NCI-H460 (cell line): Measurements from ENCODE around the gene ADGRF3. TPM values are rescaled to one million over a fixed set of nuclear protein-coding genes. Genes with fewer than 3 reads are reported as not detected.
A peak's percentile ranks its signal among the peaks of the same experiment; 100 is the strongest.
"Not testable (repeated sequence)": the region's sequence is repeated elsewhere in the genome, so short reads cannot be mapped to it uniquely, and the experiment has no call there.

Source experiments
- DNase-seq: peaks from one replicate; pipeline ENCODE4 v3.0.0-alpha.2; 2016; ENCODE audit warnings: low read depth; ENCODE audit errors: extremely low read depth
- total RNA-seq: library from RNA; depleted of rRNA; stranded (reverse); fragments of >200 nt; shearing (Covaris generic); gene quantifications from 2 replicates; pipeline ENCODE4 v1.2.3, GENCODE V29; 2014

ADGRF3 gene
- total RNA-seq, 1 experiment from 2014 or later, result not detected

DNA sequence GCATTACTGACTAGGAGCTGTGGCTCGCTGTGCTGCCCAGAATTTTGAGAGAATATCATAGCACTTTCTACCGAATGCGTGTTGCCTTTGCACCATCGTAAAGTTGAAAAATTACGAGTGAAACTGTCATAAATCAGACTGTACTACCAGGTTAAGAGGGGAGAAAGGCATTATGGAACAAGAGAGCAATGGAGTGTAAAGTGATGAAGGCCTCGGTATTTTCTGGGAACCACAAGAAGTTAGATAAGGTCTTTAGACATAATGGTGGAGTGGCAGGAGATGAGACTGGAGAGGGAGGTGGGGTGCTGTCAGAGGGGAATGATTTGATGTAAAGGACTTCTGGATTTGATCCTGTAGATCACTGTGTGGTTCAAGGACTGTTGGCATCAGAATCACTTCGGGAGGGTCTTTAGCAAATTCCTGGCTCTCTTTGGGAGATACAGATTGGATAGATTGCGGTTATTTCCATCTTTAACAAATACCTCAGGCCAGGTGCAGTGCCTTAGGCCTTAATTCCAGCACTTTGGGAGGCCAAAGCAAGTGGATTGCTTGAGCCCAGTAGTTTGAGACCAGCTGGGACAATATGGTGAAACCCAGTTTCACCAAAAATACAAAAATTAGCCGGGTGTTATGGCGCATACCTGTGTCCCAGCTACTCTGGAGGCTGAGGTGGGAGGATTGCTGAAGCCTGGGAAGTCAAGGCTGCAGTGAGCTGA, 4.9 kb upstream of the ADGRF3 start:
- no peak for DNase-seq

DNA sequence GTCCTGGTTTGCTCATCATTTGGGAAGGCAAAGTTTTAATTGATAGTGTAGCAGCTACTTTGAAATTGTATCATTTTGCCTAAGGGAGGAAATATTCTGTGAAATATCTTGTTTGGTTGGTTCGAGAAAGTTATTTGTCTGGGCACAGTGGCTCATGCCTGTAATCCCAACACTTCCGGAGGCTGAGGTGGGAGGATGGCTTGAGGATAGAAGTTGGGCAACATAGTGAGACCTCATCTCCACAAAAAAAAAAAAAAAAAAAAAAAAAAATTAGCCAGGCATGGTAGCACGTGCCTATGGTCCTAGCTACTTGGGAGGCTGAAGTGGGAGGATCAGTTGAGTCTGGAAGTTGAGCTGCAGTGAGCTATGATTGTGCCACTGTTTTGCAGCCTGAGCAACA, 3.1 kb upstream of the ADGRF3 start:
- no peak for DNase-seq

DNA sequence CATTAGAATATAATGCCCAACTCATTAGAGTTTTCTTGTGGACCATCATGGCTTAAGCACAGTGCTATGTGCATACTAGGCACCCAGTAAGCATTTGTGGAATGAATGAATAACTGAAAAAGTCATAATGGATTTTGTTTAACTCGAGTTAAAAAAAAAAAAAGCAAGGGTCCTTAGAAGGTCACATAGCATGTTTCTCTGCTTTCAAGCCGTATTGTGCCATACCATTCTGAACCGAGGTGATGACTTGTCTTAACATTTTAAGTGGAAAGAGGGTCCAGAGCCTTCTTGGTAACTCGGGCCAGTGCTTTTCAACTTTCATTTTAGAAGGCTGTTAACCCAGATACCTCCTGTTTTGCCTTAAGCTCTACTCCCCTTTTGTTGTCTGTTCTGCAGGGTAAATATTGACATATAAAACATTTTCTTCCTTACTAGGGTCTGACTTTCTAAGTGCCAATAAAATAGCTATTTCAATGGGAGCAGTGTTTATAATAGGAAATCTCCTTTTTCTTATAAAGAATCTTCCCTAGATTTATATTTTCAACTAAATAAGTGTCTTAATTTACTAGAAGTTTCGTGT, 787 bp upstream of the ADGRF3 start:
- no peak for DNase-seq

DNA sequence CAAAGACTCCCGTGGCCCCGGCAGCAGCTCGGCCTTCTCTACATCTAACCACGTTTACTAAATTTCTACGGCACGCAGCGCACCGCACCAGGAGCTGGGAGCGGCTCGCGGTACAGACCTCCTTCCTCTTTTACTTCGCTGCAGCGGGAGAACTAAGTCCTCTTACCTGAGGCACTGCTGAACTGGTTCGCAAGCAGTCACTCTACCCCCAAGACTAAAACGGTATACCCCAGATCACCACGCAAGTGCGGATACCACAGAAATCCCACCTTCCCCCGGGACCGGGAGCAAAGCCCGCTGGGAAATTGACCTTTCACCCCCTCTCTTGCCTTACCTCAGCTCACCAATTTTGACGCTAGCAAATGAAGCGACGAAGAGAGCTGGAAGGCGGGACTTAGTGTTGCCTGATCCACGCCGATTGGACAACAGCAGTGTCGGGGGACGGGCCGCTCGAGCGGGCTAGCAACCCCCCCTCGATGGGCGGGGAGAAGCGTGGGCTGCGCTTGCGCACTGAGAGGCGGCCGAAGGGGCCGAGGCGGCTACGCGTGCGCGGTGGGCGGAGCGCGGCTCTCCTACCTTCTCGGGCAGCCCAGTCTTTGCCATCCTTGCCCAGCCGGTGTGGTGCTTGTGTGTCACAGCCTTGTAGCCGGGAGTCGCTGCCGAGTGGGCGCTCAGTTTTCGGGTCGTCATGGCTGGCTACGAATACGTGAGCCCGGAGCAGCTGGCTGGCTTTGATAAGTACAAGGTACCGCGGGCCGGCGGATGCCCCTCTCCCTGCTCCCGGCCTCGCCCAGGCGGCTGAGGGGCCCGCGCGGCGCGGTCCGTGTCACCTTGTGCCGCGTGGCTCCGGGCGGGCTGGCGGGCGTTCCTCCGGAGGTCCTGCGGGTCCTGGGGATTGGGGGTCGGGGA, 790 bp downstream of the ADGRF3 start, which contains the start of gene SELENOI:
TSS of gene SELENOI (plus strand) at position 599 of the 909 bp plus-strand sequence. CDS start at position 689, 90 bp downstream.
- DNase-seq, result peak; percentile 100

DNA sequence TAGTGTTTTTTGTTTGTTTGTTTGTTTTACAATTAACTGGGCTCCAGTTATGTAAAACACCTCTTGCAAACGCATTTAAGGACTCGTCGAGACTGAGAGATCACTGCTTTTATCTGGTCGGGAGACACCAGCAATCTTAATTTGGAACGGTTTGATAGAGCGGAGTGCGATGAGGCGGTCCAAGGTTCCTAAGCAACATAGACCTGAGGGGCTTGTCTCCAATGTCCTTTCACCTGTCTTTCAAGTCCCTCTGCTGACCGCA, 1.4 kb downstream of the ADGRF3 start:
- DNase-seq, result no peak

DNA sequence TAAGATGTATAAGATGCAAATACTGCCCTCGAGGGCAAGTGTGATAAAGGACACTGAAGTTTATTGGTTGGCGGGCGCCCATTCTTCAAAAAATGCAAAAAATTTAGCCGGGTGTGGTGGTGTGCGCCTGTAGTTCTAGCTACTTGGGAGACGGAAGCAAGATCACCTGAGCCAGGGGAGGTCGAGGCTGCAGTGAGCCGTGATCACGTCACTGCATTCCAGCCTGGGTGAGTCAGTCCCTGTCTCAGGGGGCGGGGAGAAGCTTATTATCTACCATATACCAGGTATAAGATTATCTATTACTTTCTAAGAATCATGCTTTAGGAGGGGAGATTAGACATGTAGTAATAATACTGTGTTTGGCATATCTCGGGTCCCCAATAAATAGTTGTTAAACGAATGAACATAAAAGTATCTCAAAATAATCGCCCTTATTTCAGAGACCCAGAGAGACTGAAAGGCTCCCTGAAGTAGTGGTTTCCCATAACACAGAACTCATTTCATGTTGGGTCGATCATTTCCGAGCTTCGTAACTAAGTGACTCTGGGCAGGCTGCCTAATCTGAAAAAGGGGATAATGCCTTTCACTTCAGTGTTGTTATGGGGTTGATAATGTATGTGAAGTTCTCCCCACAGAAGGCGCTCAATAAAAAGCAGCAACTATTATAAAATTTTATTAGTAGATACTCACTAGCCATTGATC, 1.9 kb downstream of the ADGRF3 start:
- DNase-seq, result no peak

DNA sequence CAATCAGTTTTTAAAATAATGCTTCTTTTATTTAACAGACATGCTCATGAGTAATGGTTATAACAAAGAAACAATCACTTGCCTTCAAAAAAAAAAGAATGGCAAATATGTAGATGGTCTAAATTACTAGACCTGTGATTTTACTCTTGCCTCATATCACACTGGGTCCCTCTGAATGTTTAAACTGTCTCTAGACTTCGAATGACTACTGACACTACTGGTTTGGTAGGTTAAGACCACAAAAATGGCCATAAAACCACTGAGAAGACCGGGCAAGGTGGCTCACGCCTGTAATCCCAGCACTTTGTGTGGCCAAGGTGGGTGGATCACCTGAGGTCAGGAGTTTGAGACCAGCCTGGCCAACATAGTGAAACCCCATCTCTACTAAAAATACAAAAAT, 5.8 kb downstream of the ADGRF3 start:
- no peak for DNase-seq

DNA sequence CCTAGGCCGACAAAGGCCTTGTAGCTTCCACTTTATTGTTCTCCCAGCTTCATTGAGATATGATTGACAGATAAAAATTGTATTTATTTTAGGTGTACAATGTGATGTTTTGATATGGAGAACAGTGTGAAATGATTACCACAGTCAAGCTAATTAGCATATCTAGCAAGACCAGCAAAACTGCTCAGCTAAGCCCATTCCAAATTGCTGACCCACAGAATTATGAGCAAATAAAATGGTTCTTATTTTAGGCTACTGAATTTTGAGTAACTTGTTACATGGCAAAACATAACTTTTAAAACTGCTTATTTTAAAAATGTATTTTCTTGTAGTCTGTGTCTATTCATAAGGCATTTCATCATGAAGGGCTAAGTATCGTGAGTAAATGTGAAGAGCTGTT, 9.3 kb downstream of the ADGRF3 start:
- DNase-seq, result no peak

DNA sequence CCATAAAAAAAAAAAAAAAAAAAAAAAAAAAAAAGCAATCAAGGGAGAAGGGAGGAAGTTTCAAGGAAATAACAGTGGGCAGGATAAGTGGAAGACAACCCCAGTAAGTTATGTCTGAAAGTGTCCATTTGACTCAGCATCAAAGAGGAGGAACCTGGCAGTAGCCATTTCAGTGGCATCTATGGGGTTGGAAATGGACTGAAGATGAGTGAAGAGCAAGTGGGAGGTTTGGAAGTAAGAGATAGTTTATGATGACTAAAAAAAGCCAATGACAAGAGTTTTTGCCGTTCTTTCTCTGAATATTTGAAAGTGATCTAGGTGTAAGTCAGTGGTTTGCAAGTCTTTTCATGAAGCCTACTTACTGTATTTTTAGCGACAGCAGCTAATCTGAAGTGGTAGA, 9.9 kb downstream of the ADGRF3 start:
- no peak for DNase-seq

DNA sequence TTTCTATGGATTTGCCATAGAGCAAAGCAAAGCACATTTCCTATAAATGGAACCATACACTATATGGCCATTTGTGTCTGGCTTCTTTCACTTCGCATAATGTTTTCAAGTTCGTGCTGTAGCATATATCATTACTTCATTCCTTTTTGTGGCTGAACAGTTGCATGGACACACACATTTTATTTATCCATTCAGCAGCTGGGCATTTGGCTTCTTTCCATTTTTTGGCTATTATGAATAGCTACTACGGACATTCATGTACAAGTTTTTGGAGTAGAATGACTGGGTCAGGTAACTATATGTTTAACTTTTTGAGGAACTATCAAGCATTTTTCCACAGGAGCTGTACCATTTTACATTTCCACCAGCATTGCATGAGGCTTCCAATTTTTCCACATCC, 11.4 kb downstream of the ADGRF3 start:
- DNase-seq, result no peak

DNA sequence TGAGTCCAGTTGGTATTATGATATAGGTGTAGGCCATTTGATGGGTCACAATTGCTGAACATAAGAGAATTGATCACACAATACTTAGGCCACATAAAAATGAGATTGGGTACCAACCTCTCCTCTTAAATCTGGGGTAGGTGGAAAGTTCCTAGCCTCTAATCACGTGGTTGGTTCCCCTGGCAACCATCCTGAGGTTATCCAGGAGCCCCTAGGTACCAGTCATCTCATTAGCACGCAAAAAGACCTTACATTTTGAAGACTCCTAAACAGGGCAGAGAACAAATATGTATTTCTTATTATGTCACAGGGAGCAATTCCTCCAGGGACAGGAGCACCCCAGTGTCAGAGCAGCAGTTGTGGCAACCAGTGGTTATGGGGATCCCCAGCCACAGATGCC, 13.3 kb downstream of the ADGRF3 start:
- DNase-seq, result no peak

DNA sequence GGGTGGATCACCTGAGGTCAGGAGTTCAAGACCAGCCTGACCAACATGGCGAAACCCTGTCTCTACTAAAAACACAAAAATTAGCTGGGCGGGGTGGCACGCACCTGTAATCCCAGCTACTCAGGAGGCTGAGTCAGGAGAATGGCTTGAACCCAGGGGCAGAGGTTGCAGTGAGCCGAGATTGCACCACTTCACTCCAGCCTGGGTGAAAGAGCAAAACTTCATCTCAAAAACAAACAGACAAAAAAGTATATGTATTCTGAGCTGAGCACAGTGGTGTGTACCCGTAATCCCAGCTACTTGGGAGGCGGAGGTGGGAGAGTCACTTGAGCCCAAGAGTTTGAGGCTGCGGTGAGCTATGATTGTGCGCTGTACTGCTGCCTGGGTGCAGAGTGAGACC, 15.3 kb downstream of the ADGRF3 start:
- not testable (repeated sequence) for DNase-seq

DNA sequence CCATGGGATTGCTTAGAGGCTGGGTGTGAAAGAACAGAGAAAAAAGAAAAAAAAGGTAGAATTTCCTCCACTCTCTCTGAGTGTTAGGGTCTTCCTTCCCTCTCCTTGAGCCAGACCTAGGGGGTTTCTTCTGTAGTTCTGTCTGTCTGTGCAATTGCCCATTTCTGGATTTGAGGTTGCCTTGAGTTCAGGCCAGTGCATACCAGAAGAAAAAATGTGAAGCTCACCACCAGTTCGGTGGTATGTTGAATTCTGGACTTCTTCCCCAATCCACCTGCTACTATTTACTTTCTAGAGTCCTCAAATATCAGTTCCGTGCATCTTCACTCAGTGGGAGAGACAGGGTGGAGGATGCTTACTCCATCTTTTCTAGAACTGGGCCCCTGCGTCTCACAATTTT, 16.0 kb downstream of the ADGRF3 start:
- no peak for DNase-seq

DNA sequence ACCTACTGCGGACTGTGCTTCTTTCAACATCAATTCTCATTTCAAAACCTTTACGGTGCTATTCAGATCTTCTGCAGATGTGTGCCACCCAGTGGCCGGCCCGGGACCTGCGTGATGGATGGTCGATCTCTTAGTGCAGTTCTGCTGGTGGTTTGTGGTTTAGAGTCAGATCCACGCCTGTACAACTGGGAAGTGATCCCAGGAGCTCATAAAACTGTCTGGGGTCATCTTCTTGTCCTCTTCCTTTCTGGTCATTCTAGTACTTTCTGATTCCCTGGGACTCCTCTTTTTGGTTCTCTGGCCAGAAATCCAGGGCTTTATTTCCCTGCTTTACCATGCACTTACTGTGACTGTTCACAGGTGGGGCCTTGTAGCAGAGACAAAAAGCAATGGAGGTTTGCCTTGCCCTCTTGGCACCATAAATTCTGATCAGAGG, 16.5 kb downstream of the ADGRF3 start:
- peak; percentile 78 for DNase-seq

DNA sequence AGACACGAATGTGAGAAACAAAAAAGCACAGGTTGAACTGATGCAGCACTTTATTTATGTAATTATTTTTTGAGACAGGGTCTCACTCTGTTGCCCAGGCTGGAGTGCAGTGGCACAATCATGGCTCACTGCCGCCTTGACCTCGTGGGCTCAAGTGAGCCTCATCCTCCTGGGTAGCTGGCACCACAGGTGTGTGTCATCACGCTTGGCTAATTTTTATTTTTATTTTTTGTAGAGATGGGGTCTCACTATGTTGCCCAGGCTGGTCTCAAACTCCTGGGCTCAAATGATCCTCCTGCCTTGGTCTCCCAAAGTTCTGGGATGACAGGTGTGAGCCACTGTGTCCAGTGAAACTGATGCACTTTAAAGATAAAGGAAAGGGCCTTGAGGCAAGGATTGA, 17.5 kb downstream of the ADGRF3 start:
- not testable (repeated sequence) for DNase-seq

DNA sequence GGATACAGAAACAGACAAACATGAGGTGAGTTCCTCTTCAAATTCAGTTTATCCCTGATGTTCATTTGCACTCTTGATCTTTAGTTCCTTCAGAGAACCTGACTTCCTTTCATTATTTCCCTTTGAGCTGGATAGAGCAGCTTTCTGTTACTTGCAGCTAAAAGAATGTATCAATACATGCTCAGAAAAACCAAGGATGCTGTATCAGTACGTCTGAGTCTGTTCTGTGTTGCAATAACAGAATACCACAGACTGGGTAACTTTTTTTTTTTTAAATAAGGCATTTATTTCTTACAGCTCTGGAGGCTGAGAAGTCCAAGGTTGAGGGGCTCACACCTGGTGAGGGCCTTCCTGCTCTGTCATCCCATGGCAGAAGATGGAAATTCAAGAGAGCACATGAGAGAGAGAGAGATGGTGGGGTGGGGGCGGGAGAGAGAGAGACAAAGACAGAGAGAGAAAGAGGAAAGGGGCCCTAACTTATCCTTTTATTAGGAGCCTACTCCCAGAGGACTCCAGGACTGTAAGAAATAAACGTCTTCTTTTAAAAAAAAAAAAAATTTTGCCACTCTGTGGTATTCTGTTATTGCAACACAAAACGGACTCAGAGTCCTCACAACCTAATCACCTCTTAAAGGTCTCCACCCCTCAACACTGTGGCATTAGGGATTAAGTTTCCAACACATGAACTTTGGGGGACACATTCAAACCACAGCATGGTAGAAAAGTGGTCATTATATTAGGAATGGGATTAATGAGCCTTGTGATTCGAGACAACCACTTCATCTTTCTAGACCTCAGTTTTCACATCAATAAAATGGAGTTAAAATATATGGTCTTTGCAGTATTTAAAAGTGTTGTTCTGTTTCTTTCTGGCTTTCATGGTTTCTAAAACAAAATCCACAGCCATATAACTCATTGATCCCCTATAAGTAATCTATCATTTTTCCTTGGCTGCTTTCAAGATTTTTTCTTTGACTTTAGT, 19.0 kb downstream of the ADGRF3 start:
- no peak for DNase-seq

DNA sequence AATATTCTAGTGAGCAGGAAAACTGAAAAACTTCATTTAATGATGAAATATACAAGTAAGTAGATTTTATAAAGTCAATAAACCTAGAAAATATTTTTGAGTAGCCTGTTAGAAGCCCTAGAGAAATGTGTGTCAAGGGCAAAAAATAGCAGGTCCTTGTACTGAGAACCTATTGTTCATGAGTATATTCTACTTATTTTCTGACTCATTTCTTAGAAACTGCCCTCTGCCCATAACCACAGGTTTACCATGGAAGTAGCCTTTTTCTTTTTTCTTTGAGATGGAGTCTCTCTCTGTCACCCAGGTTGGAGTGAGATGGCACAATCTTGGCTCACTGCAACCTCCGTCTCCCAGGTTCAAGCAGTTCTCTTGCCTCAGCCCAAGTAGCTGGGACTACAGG, 20.1 kb downstream of the ADGRF3 start:
- DNase-seq, result no peak

DNA sequence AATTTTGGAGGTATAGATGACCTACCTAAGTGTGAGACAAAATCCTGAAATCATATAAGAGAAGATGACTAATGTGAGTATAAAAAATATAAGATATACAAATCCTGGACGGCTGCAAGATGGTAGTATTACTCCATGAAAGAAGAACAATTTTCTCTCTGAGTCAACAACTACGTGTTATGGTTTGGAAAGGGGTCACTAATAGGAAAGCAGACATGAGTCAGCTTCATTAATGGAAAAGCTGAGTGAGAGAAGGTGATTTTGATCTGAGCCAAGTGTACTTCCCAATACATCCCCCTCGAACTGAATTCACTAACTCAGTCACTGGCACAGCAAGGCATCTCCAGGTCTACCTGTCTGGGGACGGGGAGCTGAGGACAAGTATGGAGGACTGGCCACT, 20.7 kb downstream of the ADGRF3 start:
- no peak for DNase-seq

DNA sequence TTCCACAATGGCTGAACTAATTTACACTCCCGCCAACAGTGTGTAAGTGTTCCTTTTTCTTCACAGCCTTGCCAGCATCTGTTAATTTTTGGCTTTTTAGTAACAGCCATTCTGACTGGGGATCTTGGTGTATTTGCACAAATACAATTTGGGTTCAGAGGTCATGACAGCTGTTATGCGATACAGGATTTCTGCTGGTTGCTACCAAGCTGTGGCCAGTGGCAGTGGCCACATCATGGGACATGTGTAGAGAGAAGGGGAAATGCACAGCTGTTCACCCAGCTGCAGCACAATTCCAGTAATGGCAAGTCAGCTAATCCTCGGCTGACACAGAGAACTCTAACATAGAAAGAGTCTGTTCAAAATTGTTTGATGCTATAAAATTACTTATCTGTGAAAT, 21.7 kb downstream of the ADGRF3 start:
- no peak for DNase-seq

DNA sequence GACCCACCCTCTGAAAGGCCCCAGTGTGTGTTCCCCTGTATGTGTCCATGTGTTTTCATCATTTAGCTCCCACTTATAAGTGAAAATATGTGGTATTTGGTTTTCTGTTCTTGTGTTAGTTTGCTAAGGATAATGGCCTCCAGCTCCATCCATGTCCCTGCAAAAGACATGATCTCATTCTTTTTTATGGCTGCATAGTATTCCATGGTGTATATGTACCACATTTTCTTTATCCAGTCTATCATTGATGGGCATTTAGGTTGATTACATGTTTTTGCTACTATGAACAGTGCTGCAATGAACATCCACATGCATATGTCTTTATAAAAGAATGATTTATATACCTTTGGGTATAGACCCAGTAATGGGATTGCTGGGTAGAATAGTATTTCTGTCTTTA, 22.1 kb downstream of the ADGRF3 start:
- DNase-seq, result not testable (repeated sequence)
